HepG2 (cell line): Measurements from ENCODE around the gene TESK1. TPM values are rescaled to one million over a fixed set of nuclear protein-coding genes. Genes with fewer than 3 reads are reported as not detected.

Experiments
- ATAC-seq: fragments of 200-7000 bp; cut with Tn5 transposase; 3 replicates; pipeline ENCODE4 v1.9.1; 2020; ENCODE audit warnings: mild to moderate bottlenecking, moderate library complexity
- Bru-seq: library from RNA; stranded (reverse); fragments of 400-500 nt; gene quantifications from one replicate; lab custom pipeline; 2021; lab: Mats Ljungman, UMichigan
- BruChase-seq, 2 experiments: library from RNA; stranded (reverse); fragments of 400-500 nt; gene quantifications; one replicate each; lab custom pipeline; 2021; lab: Mats Ljungman, UMichigan
- BruUV-seq: library from RNA; stranded (reverse); fragments of 400-500 nt; replicated peaks from 2 replicates; lab custom pipeline; 2021; lab: Mats Ljungman, UMichigan
- CTCF ChIA-PET: fragments of 300-600 bp; formaldehyde crosslinking; extraction: SDS; loops from one replicate; lab custom pipeline; 2021; ENCODE audit warnings: low total read pairs, inconsistent platforms, low intra/inter-chr PET ratio; lab: Yijun Ruan, JAX
- POLR2A ChIA-PET: fragments of 350-600 bp; sonication (Branson Sonifier 250); formaldehyde crosslinking; loops from one replicate; lab custom pipeline; 2020; ENCODE audit warnings: antibody characterized with exemption, inconsistent platforms; lab: Yijun Ruan, JAX
- DNase-seq: peaks from one replicate; pipeline ENCODE4 v3.0.0-alpha.2; 2015; ENCODE audit warnings: low spot score
- FAIRE-seq: peaks from 3 replicates; lab custom pipeline; 2011; peaks lifted over from hg19 to GRCh38; lab: Jason Lieb, UNC
- H2AFZ ChIP-seq: one replicate; pipeline ENCODE4 v1.6.1; 2011; ENCODE audit warnings: low read length, inconsistent platforms
- H3K27ac ChIP-seq: fragments of 300-600 bp; 3 replicates; pipeline ENCODE4 v1.8.0; 2011; ENCODE audit warnings: mixed run types, mild to moderate bottlenecking, mixed read lengths, low read length, inconsistent platforms; ENCODE audit not compliant: insufficient read depth; ENCODE audit errors: extremely low read length
- H3K27me3 ChIP-seq, 2 experiments: fragments of 200-600 bp in 1 of 2; 2 replicates in 1 of 2; 3 replicates in 1 of 2; pipeline versions ENCODE4 v1.6.0 to v1.8.0; 2011; ENCODE audit warnings: low read length in 2 of 2, mild to moderate bottlenecking in 2 of 2, moderate library complexity in 2 of 2, inconsistent platforms in 1 of 2; ENCODE audit not compliant: insufficient read depth in 2 of 2, control insufficient read depth in 1 of 2
- H3K36me3 ChIP-seq, 2 experiments: fragments of 200-600 bp in 1 of 2; replicated peaks in 1 of 2; 2 replicates in 1 of 2; 3 replicates in 1 of 2; pipeline versions ENCODE4 v1.5.1 to v1.8.0; 2011; ENCODE audit warnings: low read length in 2 of 2, inconsistent platforms in 1 of 2; ENCODE audit not compliant: insufficient read depth in 2 of 2, control insufficient read depth in 1 of 2
- H3K4me1 ChIP-seq: 2 replicates; pipeline ENCODE4 v1.5.1; 2012; ENCODE audit warnings: low read length, inconsistent platforms; ENCODE audit not compliant: insufficient read depth
- H3K4me2 ChIP-seq: 2 replicates; pipeline ENCODE4 v1.6.0; 2011; ENCODE audit warnings: low read depth, low read length, inconsistent platforms
- H3K4me3 ChIP-seq, 3 experiments: fragments of 200-600 bp in 1 of 3; sonication (generic), shearing (Covaris generic) in 1 of 3; replicated peaks in 1 of 3; 2 replicates each; pipeline ENCODE4 v1.5.1; 2011 to 2016; ENCODE audit warnings: low read length in 3 of 3, inconsistent platforms in 2 of 3, low read depth in 2 of 3, mild to moderate bottlenecking in 2 of 3, control low read depth in 1 of 3, mixed read lengths in 1 of 3; ENCODE audit not compliant: insufficient read depth in 1 of 3
- H3K79me2 ChIP-seq: one replicate; pipeline ENCODE4 v1.6.1; 2011; ENCODE audit warnings: low read length, inconsistent platforms; ENCODE audit not compliant: insufficient read depth
- H3K9ac ChIP-seq: 2 replicates; pipeline ENCODE4 v1.6.0; 2011; ENCODE audit warnings: mild to moderate bottlenecking, low read depth, low read length, inconsistent platforms; ENCODE audit not compliant: insufficient read depth
- H3K9me3 ChIP-seq: 2 replicates; pipeline ENCODE4 v1.5.1; 2012; ENCODE audit warnings: mild to moderate bottlenecking, low read length
- H4K20me1 ChIP-seq: 2 replicates; pipeline ENCODE4 v1.6.0; 2011; ENCODE audit warnings: inconsistent platforms, mild to moderate bottlenecking, low read length, moderate library complexity; ENCODE audit not compliant: insufficient read depth
- AGO1 ChIP-seq: fragments of 200-400 bp; formaldehyde crosslinking; IDR thresholded peaks from 2 replicates; pipeline ENCODE4 v1.6.1; 2017; ENCODE audit warnings: mild to moderate bottlenecking, low read depth, low read length, moderate library complexity; ENCODE audit not compliant: poor library complexity, severe bottlenecking
- DRAP1 ChIP-seq: IDR thresholded peaks from 2 replicates; pipeline ENCODE4 v1.6.1; 2016; ENCODE audit warnings: missing genetic modification reagents, missing compliant biosample characterization
- DZIP1 ChIP-seq: sonication (generic); formaldehyde crosslinking; IDR thresholded peaks from 2 replicates; pipeline ENCODE4 v1.5.0; 2020; ENCODE audit warnings: mild to moderate bottlenecking, missing genetic modification reagents
- JUND ChIP-seq: sonication (generic); formaldehyde crosslinking; IDR thresholded peaks from 2 replicates; pipeline ENCODE4 v1.8.0; 2022; ENCODE audit warnings: mild to moderate bottlenecking, missing genetic modification reagents
- MIER2 ChIP-seq: IDR thresholded peaks from 2 replicates; pipeline ENCODE4 v1.6.1; 2016; ENCODE audit warnings: missing biosample characterization, missing genetic modification reagents
- NFIC ChIP-seq: IDR thresholded peaks from 2 replicates; pipeline ENCODE4 v1.6.1; 2012; ENCODE audit warnings: mild to moderate bottlenecking, low read length, inconsistent platforms
- U2AF2 ChIP-seq: fragments of 200-400 bp; formaldehyde crosslinking; IDR thresholded peaks from 2 replicates; pipeline ENCODE4 v1.6.1; 2017; ENCODE audit warnings: low read depth, mild to moderate bottlenecking, low read length
- ZNF484 ChIP-seq: sonication (generic); formaldehyde crosslinking; IDR thresholded peaks from 2 replicates; pipeline ENCODE4 v1.5.1; 2020; ENCODE audit warnings: mild to moderate bottlenecking, low read depth, missing genetic modification reagents, borderline replicate concordance
- ZNF770 ChIP-seq: sonication (generic); formaldehyde crosslinking; IDR thresholded peaks from 2 replicates; pipeline ENCODE4 v1.5.0; 2020; ENCODE audit warnings: mild to moderate bottlenecking, missing genetic modification reagents
- WGBS: methylation state at CpG from one replicate; pipeline ENCODE4 v1.1.6; 2017; ENCODE audit warnings: low lambda C conversion rate; 5-methylcytosine and 5-hydroxymethylcytosine counted together
- in situ Hi-C: cut with HindIII; loops from 2 replicates; pipeline ENCODE4 v1.10.0; 2017; ENCODE audit warnings: low pct_unique_long_range_greater_than_20kb; ENCODE audit not compliant: extremely low pct_ligation_motif_present
- intact Hi-C: fragments of 100-400 bp; cut with micrococcal nuclease; formaldehyde crosslinking; loops from one replicate; pipeline ENCODE4 v1.10.0; 2022; ENCODE audit not compliant: unreplicated experiment
- long read RNA-seq, 2 experiments: library from RNA in 1 of 2; library from polyadenylated mRNA in 1 of 2; stranded (forward) in 1 of 2; unstranded in 1 of 2; transcript quantifications; one replicate each; pipeline ENCODE4 v2.0.0, GENCODE V29; 2019 to 2022
- polyA minus RNA-seq, 3 experiments: library from RNA; depleted of rRNA, polyadenylated mRNA; stranded (reverse); fragments of >200 nt; gene quantifications; 2 replicates each; pipeline ENCODE4 v1.2.3, GENCODE V29; 2011; ENCODE audit warnings: low replicate concordance in 1 of 3
- polyA plus RNA-seq, 8 experiments: library from polyadenylated mRNA; depleted of rRNA in 3 of 8; stranded (reverse) in 7 of 8; unstranded in 1 of 8; fragments of >200 nt; fragmentation: Illumina TruSeq in 4 of 8; extraction: Trizol in 4 of 8; gene quantifications; 2 replicates each; pipeline versions ENCODE4 v1.2.1 to v1.2.3, GENCODE V29; 2011 to 2016; ENCODE audit warnings: low read depth in 4 of 8, missing spikeins in 1 of 8, mixed read lengths in 1 of 8; ENCODE audit not compliant: insufficient read depth in 1 of 8
- total RNA-seq, 5 experiments: library from RNA; depleted of rRNA; stranded (reverse); fragments of >200 nt; fragmentation: Illumina TruSeq; extraction: Trizol; gene quantifications; 2 replicates each; pipeline ENCODE4 v1.2.3, GENCODE V29; 2016; ENCODE audit warnings: low read depth in 1 of 5
- TF ChIP-seq, protein P1 (sequence below): sonication (generic); formaldehyde crosslinking; IDR thresholded peaks from 2 replicates; pipeline ENCODE4 v1.4.0; 2020; ENCODE audit warnings: mild to moderate bottlenecking, missing genetic modification reagents

The TESK1 gene
- total RNA-seq (2016; rRNA removed; fragmentation: Illumina TruSeq; extraction: Trizol) (3.1 and 7.3 TPM in 2 replicates), polyA plus RNA-seq (2011; rRNA removed) (13.6 and 17.7 TPM in 2 replicates), polyA minus RNA-seq (2011; rRNA and poly(A)+ RNA removed; ENCODE audit: low replicate concordance) (11.7 and 13.6 TPM in 2 replicates), Bru-seq, nascent RNA (percentile 55 among the genes with signal in this experiment), BruChase-seq, experiment 1, labeled RNA remaining after a 6-hour chase (percentile 74 among the genes with signal in this experiment), BruChase-seq, experiment 2, labeled RNA remaining after a 2-hour chase (percentile 68 among the genes with signal in this experiment)
- total RNA-seq (2016; cell fraction: cytosol; rRNA removed; fragmentation: Illumina TruSeq; extraction: Trizol; ENCODE audit: low read depth) = 8.5 and 8.9 TPM in 2 replicates
- 3.0 and 7.7 TPM in 2 replicates for total RNA-seq (2016; cell fraction: insoluble cytoplasmic fraction; rRNA removed; fragmentation: Illumina TruSeq; extraction: Trizol)
- total RNA-seq (2016; cell fraction: membrane; rRNA removed; fragmentation: Illumina TruSeq; extraction: Trizol) = 12.5 and 13.0 TPM in 2 replicates
- total RNA-seq (2016; cell fraction: nucleus; rRNA removed; fragmentation: Illumina TruSeq; extraction: Trizol) = 8.3 and 9.6 TPM in 2 replicates
- 7.5 and 8.6 TPM in 2 replicates for polyA plus RNA-seq (2011; cell fraction: cytosol; rRNA removed)
- polyA plus RNA-seq (2011; cell fraction: nucleus; rRNA removed) = 84.3 and 90.2 TPM in 2 replicates
- polyA plus RNA-seq (2012) = 16.5 and 24.7 TPM in 2 replicates
- 12.4 and 13.5 TPM in 2 replicates for polyA plus RNA-seq (2016; cell fraction: cytosol; fragmentation: Illumina TruSeq; extraction: Trizol; ENCODE audit: low read depth)
- polyA plus RNA-seq (2016; cell fraction: insoluble cytoplasmic fraction; fragmentation: Illumina TruSeq; extraction: Trizol; ENCODE audit: low read depth) = 7.5 and 8.7 TPM in 2 replicates
- 19.0 and 21.4 TPM in 2 replicates for polyA plus RNA-seq (2016; cell fraction: membrane; fragmentation: Illumina TruSeq; extraction: Trizol; ENCODE audit: low read depth)
- 34.7 and 41.3 TPM in 2 replicates for polyA plus RNA-seq (2016; cell fraction: nucleus; fragmentation: Illumina TruSeq; extraction: Trizol; ENCODE audit: insufficient read depth, low read depth)
- 4.0 and 5.1 TPM in 2 replicates for polyA minus RNA-seq (2011; cell fraction: cytosol; rRNA and poly(A)+ RNA removed)
- polyA minus RNA-seq (2011; cell fraction: nucleus; rRNA and poly(A)+ RNA removed) = 20.6 and 20.9 TPM in 2 replicates
- long read RNA-seq, experiment 1, partial matches to known transcripts = 1 of 1 reads
- long read RNA-seq, experiment 1, other reads (novel, unspliced or antisense) = 0 of 1 reads
- long read RNA-seq, experiment 2, transcript TESK1-201 (10 exons, 2,421 nt) = major isoform, 26 of 58 reads
- long read RNA-seq, experiment 2, transcript TESK1-205 (9 exons, 2,226 nt) = minor isoform, 5 of 58 reads
- long read RNA-seq, experiment 2, partial matches to known transcripts = 14 of 58 reads
- long read RNA-seq, experiment 2, other reads (novel, unspliced or antisense) = 13 of 58 reads

- H3K9me3 ChIP-seq = no peaks in the 10 kb centered on the region
- H2AFZ ChIP-seq = peak within 1 kb of the TSS; percentile 0
- peaks cover 4% of the 10 kb centered on the region for H3K79me2 ChIP-seq
- FAIRE-seq (no peak), ATAC-seq (peak; percentile 60), DNase-seq (peak; percentile 64)
- intact Hi-C loops = loop anchor here (1.0 to 5.0 kb wide), 3 partner anchors 42 to 128 kb away; partner anchors contain the start of genes CREB3, RUSC2 and TLN1
- no peaks in the 10 kb centered on the region; the same call in 1 of the 2 replicates for H4K20me1 ChIP-seq
- peak within 1 kb of the TSS; percentile 75 to 92 (median 90) for H3K4me3 ChIP-seq
- ChIA-PET POLR2A (interaction anchor here (0.6 to 1.6 kb wide), 4 partner anchors 41 to 115 kb away, joined by 3 to 5 read pairs (median 4); partner anchors contain the start of gene RUSC2), CTCF (no interaction called here)
- H3K36me3 ChIP-seq = peaks cover 2 to 14% of the 10 kb centered on the region in 2 experiments; a peak in 3 of 5 replicates
- peaks cover 35% of the 10 kb centered on the region for H3K4me1 ChIP-seq
- BruUV-seq = no TSS peak
- H3K27ac ChIP-seq = peak within 1 kb of the TSS; percentile 81
- no peaks in the 10 kb centered on the region; a peak in 2 of 5 replicates for H3K27me3 ChIP-seq
- H3K4me2 ChIP-seq = peak within 1 kb of the TSS; percentile 88
- in situ Hi-C loops = no loop called here
- peak within 1 kb of the TSS; percentile 75 for H3K9ac ChIP-seq
- WGBS = 1% methylated on average over 25 of the region's 55 CpGs
- TF ChIP-seq DRAP1 (CRISPR knock-in tag) (no peak), DZIP1 (CRISPR knock-in tag) (peak; percentile 50; the same call in 1 of the 2 replicates), AGO1 (no peak), JUND (CRISPR knock-in tag) (0 out of 2 replicates have a peak, but pooled peaks have one; percentile 45), ZNF484 (CRISPR knock-in tag) (no peak), ZNF770 (CRISPR knock-in tag) (peak; percentile 54; the same call in 1 of the 2 replicates), MIER2 (no peak), NFIC (no peak), U2AF2 (no peak)
- TF ChIP-seq, protein P1, sequence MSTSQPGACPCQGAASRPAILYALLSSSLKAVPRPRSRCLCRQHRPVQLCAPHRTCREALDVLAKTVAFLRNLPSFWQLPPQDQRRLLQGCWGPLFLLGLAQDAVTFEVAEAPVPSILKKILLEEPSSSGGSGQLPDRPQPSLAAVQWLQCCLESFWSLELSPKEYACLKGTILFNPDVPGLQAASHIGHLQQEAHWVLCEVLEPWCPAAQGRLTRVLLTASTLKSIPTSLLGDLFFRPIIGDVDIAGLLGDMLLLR (CRISPR knock-in tag) = no peak
Observed at GRCh38 chr9:35604578-35605350, at the start of gene TESK1. TESK1 (plus strand) TSS chr9:35605262; CDS start chr9:35605620, 358 bp downstream.
